ENCODE measurements around the gene LGI4. TPM values are rescaled to one million over a fixed set of nuclear protein-coding genes. Genes with fewer than 3 reads are reported as not detected.

The LGI4 gene
- total and polyA plus RNA-seq, 3 donors from 2014 or later = 4.5 to 7.9 (median 4.5) TPM

DNA sequence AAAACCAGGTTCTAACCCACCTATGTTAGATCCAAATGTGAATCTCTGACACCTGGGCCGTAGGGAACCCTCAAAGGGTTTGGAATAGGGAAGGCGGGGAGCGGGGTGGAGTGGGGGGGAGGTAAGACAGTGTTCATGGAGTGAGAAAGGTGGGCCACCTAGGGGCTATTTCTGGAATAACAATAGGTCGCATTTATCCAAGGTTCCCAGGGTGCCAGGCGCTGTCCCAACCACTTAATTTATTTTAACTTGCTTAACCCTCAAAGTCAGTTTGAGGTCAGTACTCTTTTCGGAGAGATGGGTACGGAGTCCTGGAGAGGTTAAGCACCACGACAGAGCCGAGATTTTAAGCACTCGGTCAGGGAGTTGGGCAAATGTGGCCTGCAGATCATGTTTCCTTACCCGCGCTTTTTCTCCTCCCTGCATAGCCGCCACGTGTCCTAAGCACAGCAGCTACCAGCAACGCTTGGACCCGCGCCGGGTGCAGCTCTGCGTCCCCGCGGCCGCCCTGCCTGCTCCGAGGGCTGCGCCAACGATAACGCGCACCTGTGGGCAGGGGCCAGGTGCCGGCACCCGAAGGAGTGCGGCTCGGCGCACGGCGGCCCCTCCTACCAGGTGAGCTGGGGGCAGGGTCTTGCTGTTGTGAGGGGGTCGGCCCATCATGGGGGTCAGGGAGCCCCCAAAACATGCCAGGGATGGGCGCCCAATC is 44.2 kb downstream of the LGI4 start:
- H3K9me3 ChIP-seq = no peaks in the 10 kb centered on the region
- peaks cover 5% of the 10 kb centered on the region for H3K4me1 ChIP-seq
- DNase-seq = peak; percentile 79
- intact Hi-C loops (cut with DNase I; ENCODE audit: low total_unique reads) = no loop called here
- H3K4me3 ChIP-seq = peak overlapping the region; percentile 18 to 35
- no peaks in the 10 kb centered on the region for H3K27me3 ChIP-seq
- WGBS, 2 donors = 5 to 7% methylated on average over 17 to 30 of the region's 36 CpGs
- no peaks in the 10 kb centered on the region for H3K36me3 ChIP-seq (ENCODE audit: low read depth, missing control alignments)
- TF ChIP-seq POLR2A (IDR thresholded peaks at IDR 0.05) = no peak
- TF ChIP-seq, protein P1, sequence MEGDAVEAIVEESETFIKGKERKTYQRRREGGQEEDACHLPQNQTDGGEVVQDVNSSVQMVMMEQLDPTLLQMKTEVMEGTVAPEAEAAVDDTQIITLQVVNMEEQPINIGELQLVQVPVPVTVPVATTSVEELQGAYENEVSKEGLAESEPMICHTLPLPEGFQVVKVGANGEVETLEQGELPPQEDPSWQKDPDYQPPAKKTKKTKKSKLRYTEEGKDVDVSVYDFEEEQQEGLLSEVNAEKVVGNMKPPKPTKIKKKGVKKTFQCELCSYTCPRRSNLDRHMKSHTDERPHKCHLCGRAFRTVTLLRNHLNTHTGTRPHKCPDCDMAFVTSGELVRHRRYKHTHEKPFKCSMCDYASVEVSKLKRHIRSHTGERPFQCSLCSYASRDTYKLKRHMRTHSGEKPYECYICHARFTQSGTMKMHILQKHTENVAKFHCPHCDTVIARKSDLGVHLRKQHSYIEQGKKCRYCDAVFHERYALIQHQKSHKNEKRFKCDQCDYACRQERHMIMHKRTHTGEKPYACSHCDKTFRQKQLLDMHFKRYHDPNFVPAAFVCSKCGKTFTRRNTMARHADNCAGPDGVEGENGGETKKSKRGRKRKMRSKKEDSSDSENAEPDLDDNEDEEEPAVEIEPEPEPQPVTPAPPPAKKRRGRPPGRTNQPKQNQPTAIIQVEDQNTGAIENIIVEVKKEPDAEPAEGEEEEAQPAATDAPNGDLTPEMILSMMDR (IDR thresholded peaks at IDR 0.05) = peak; percentile 35 to 70 (median 60)
- H3K27ac ChIP-seq = no peak overlapping the region

GRCh38 chr19:35090160-35090505 is 44.7 kb downstream of the LGI4 start:
- Histone ChIP-seq H3K36me3 (ENCODE audit: low read depth, missing control alignments) (no peaks in the 10 kb centered on the region), H3K4me1 (peaks cover 5% of the 10 kb centered on the region), H3K9me3 (no peaks in the 10 kb centered on the region), H3K27me3 (no peaks in the 10 kb centered on the region), H3K4me3 (peak overlapping the region; percentile 2 to 35), H3K27ac (no peak overlapping the region)
- 21 to 33% methylated on average over 9 of the region's 9 CpGs for WGBS, 2 donors
- no peak for DNase-seq
- intact Hi-C loops (cut with DNase I; ENCODE audit: low total_unique reads) = no loop called here
- no peak for TF ChIP-seq POLR2A (IDR thresholded peaks at IDR 0.05)
- TF ChIP-seq, protein P1 (IDR thresholded peaks at IDR 0.05) = no peak

DNA sequence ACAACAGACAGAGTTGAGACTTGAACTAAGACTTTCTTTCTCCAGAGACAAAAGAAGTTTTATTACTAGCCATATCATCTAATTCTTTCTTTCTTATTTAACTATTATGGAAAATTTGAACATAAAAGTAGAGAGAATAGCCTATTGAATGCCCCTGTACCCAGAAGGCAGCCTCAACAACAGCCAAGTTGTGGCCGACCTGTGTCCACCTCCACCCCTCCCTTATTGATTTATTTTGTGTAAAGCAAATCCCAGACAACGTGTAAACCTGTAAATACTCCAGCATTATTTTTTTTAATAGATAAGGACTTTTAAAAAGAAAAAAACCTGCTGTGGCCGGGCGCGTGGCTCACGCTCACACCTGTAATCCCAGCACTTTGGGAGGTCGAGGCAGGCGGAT is 45.3 kb downstream of the LGI4 start:
- Histone ChIP-seq H3K27ac (no peak overlapping the region), H3K4me1 (peaks cover 5% of the 10 kb centered on the region), H3K36me3 (ENCODE audit: low read depth, missing control alignments) (no peaks in the 10 kb centered on the region), H3K9me3 (no peaks in the 10 kb centered on the region), H3K27me3 (no peaks in the 10 kb centered on the region), H3K4me3 (no peak overlapping the region)
- 80 to 85% methylated on average over 8 of the region's 8 CpGs for WGBS, 2 donors
- no peak for DNase-seq
- intact Hi-C loops (cut with DNase I; ENCODE audit: low total_unique reads) = no loop called here
- no peak for TF ChIP-seq POLR2A (IDR thresholded peaks at IDR 0.05)
- TF ChIP-seq, protein P1 (IDR thresholded peaks at IDR 0.05) = no peak

DNA sequence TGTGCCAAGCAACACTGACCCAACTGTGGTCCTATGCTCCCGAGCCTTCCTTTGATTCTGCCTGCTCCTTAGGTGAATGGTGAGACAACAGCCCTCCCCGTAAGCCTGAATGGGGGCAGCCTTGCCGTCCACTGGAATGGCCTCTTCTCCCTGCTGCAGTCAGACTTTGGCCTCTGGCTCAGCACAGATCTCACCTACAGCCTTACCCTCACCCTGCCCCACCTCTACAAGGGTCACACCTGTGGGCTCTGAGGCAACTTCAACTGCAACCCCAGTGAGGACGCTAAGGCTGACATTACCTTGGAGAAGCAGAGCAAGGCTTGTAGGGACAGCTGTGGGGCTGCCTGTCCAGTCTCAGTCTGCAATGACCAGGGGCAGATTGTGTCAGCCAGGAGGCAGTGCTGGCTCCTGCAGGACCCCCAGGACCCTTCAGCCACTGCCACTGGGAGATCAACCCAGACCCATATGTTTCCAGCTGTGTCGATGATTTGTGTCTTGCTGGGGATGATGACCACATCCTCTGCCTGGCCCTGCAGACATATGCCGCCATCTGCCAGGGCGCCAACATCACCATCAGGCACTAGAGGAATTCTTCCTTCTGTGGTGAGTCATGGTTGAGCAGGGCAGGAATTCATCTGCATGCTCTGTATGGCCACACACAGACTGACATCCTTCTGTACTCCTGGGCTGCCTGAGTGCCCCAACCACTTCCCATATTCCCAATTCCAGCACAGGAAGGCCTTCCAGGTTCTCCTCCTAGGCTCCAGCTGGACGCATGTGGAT is 46.5 kb downstream of the LGI4 start:
- H3K9me3 ChIP-seq = no peaks in the 10 kb centered on the region
- H3K4me3 ChIP-seq = no peak overlapping the region
- no peak overlapping the region for H3K27ac ChIP-seq
- intact Hi-C loops (cut with DNase I; ENCODE audit: low total_unique reads) = no loop called here
- 83 to 84% methylated on average over 7 to 8 of the region's 8 CpGs for WGBS, 2 donors
- no peak for TF ChIP-seq POLR2A (IDR thresholded peaks at IDR 0.05)
- H3K4me1 ChIP-seq = peaks cover 5% of the 10 kb centered on the region
- H3K27me3 ChIP-seq = no peaks in the 10 kb centered on the region
- no peaks in the 10 kb centered on the region for H3K36me3 ChIP-seq (ENCODE audit: low read depth, missing control alignments)
- no peak for DNase-seq

DNA sequence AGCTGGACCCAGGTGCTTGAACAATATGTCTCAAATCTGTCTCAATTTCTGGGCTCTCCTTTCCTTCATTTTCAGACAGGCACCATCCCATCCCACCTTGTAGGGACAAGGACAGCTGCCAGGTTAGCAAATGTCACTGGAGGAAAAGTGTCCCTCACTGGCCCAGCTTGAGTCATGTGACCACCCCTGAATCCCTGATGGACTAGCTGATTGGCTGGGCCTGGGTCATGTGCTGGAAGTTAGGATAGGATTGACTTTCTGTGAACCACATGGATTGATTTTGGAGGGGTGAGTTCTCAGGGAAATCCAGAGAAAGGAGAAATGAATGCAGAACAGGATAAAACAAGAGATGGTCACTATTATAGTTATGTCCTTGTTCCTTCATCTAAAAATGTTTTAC is 47.5 kb downstream of the LGI4 start:
- Histone ChIP-seq H3K36me3 (ENCODE audit: low read depth, missing control alignments) (no peaks in the 10 kb centered on the region), H3K27me3 (no peaks in the 10 kb centered on the region), H3K4me3 (no peak overlapping the region), H3K4me1 (peaks cover 5% of the 10 kb centered on the region), H3K9me3 (no peaks in the 10 kb centered on the region), H3K27ac (no peak overlapping the region)
- TF ChIP-seq POLR2A (IDR thresholded peaks at IDR 0.05) = no peak
- TF ChIP-seq, protein P1 (IDR thresholded peaks at IDR 0.05) = no peak
- intact Hi-C loops (cut with DNase I; ENCODE audit: low total_unique reads) = no loop called here
- no peak for DNase-seq
